Measurements from ENCODE around the gene NT5DC2.

Gene NT5DC2

DNA sequence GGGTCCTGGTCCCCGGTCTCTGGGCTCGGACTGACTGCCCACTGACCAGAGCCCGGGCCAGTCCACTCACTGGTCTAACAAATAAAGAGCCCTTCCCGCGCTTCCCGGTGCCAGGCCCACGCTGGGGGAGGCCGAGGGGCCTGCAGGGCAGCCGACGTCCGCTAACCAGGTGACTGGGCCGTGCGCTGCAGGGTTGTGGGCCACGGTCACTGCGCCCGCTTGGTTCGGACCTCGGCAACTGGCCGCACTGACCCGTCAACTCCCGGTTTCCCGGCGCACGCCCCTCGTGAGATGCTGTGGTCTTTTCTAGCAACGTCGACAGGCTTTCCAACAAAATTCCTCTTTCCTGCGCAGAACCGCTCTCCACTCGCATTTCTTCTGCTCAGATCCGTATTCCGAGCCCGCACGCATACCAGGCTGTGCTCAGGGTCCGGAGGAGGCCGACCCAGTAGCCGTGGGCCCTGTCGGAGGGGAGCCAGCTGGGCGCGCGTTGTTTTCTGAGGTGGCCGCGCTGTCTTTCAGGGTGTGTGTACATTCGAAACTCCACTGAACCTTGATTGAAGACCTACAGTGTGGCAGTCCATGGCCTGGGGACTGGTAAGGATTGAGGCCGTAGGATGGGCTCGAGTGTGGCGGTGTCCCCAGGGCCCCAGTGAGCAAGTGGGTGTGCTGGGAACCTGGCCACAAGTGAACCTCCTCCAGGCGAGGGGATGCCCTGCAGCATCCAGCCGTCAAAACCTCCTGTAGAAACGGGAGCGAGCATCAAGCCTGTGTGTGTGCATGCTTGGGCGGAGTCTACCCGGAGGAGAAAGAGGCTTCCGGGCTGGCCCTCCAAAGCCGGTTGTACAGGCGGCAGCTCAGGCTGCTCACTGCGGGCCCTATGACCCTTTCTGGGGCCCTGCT is 875 bp upstream of the NT5DC2 start:
- Histone ChIP-seq H3K4me3 (ENCODE audit: low read depth in 1 of 2, low read length in 2 of 2) (no peak overlapping the region), H2AFZ (ENCODE audit: low read depth, low read length) (0 out of 2 replicates have a peak overlapping the region, but pooled peaks have one; percentile 30), H4K20me1 (ENCODE audit: insufficient read depth, low read length) (peaks cover 7% of the 10 kb centered on the region; the same call in 1 of the 2 replicates), H3K36me3 (ENCODE audit: insufficient read depth, low read length) (peaks cover 3% of the 10 kb centered on the region; the same call in 1 of the 2 replicates), H3K9me3 (ENCODE audit: insufficient read depth, low read length, severe bottlenecking) (no peaks in the 10 kb centered on the region), H3K27ac (ENCODE audit: low read length) (no peak overlapping the region), H3K79me2 (ENCODE audit: insufficient read depth, low read length) (peaks cover 28% of the 10 kb centered on the region), H3K27me3 (ENCODE audit: insufficient read depth, low read length, poor library complexity) (no peaks in the 10 kb centered on the region), H3K9ac (ENCODE audit: low read depth, low read length) (no peak overlapping the region), H3K4me1 (ENCODE audit: insufficient read depth, low read length) (peaks cover 35% of the 10 kb centered on the region), H3K4me2 (ENCODE audit: insufficient read depth, low read length) (no peak overlapping the region)
- no peak for ATAC-seq (ENCODE audit: insufficient read depth, low read depth)
- DNase-seq: no peak
- TF ChIP-seq, protein P1, sequence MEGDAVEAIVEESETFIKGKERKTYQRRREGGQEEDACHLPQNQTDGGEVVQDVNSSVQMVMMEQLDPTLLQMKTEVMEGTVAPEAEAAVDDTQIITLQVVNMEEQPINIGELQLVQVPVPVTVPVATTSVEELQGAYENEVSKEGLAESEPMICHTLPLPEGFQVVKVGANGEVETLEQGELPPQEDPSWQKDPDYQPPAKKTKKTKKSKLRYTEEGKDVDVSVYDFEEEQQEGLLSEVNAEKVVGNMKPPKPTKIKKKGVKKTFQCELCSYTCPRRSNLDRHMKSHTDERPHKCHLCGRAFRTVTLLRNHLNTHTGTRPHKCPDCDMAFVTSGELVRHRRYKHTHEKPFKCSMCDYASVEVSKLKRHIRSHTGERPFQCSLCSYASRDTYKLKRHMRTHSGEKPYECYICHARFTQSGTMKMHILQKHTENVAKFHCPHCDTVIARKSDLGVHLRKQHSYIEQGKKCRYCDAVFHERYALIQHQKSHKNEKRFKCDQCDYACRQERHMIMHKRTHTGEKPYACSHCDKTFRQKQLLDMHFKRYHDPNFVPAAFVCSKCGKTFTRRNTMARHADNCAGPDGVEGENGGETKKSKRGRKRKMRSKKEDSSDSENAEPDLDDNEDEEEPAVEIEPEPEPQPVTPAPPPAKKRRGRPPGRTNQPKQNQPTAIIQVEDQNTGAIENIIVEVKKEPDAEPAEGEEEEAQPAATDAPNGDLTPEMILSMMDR (IDR thresholded peaks at IDR 0.05; ENCODE audit: borderline replicate concordance, extremely low read depth, low read length, poor library complexity, severe bottlenecking): no peak
- no peak for TF ChIP-seq EZH2 (IDR thresholded peaks at IDR 0.05; ENCODE audit: borderline replicate concordance, low read depth, low read length, severe bottlenecking)

DNA sequence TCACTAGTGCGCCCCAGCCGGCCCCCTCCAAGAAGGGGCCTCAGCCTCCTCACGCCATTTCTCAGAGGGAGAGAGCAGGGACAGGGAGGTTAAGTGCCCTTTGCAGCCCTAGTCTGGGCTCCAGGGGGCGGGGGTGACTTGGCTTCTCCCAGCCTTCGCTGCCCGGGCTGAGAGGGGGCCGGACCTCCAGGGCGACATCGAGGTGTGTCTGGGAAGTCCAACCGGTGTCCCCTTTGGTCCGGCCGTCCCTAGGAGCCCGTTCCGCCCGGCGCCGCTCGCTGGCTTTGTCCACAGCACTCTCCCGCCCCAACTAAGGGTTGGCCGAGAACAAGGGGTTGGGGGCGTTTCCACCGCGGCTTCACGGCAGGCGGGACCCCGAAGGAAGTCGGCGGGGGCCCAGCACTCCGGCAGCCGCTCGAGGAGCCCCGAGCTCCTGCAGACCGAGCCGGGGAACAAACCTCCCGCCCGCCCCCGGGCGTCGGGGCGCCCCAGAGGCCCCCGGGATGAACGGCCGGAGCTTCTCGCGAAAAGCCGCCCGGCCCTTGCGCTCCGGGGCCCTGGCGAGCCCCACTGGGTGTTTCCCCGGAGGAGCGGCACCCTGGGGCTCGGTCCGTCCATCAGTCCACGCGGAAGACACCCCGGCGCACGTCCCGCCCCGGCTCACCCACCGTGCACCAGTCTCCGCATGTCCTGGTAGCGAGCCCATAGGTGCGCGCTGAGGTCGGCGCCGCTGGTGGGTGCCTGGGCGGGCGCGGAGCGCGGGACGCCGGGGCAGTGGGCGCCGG is 627 bp downstream of the NT5DC2 start:
- no peak for TF ChIP-seq EZH2 (IDR thresholded peaks at IDR 0.05; ENCODE audit: borderline replicate concordance, low read depth, low read length, severe bottlenecking)
- TF ChIP-seq, protein P1 (IDR thresholded peaks at IDR 0.05; ENCODE audit: borderline replicate concordance, extremely low read depth, low read length, poor library complexity, severe bottlenecking): no peak
- H3K79me2 ChIP-seq (ENCODE audit: insufficient read depth, low read length): peaks cover 15% of the 10 kb centered on the region
- H3K27me3 ChIP-seq (ENCODE audit: insufficient read depth, low read length, poor library complexity): no peaks in the 10 kb centered on the region
- peaks cover 21% of the 10 kb centered on the region for H3K4me1 ChIP-seq (ENCODE audit: insufficient read depth, low read length)
- no peak overlapping the region for H3K9ac ChIP-seq (ENCODE audit: low read depth, low read length)
- no peak overlapping the region for H2AFZ ChIP-seq (ENCODE audit: low read depth, low read length)
- H3K4me3 ChIP-seq (ENCODE audit: low read depth in 1 of 2, low read length in 2 of 2): no peak overlapping the region
- no peak for DNase-seq
- no peaks in the 10 kb centered on the region for H3K9me3 ChIP-seq (ENCODE audit: insufficient read depth, low read length, severe bottlenecking)
- no peak overlapping the region for H3K4me2 ChIP-seq (ENCODE audit: insufficient read depth, low read length)
- no peak for ATAC-seq (ENCODE audit: insufficient read depth, low read depth)
- peaks cover 6% of the 10 kb centered on the region; the same call in 1 of the 2 replicates for H4K20me1 ChIP-seq (ENCODE audit: insufficient read depth, low read length)
- no peaks in the 10 kb centered on the region for H3K36me3 ChIP-seq (ENCODE audit: insufficient read depth, low read length)
- H3K27ac ChIP-seq (ENCODE audit: low read length): no peak overlapping the region

DNA sequence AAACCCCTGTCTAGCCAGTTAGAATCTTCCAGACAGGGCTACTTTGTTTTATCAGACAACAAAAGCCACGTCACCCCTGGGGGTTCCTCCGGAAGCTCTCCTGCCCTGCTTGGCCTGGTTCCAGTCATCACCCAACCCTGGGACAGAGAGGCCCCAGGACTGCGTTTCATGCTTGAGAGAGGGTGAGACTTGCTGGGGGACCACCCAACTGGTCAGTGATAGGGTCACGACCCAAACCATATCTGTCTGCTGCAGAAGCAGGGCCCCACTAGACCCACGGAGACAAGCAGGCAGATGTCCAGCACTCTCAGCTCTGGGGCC is 1.2 kb downstream of the NT5DC2 start:
- TF ChIP-seq, protein P1 (IDR thresholded peaks at IDR 0.05; ENCODE audit: borderline replicate concordance, extremely low read depth, low read length, poor library complexity, severe bottlenecking): no peak
- TF ChIP-seq EZH2 (IDR thresholded peaks at IDR 0.05; ENCODE audit: borderline replicate concordance, low read depth, low read length, severe bottlenecking): no peak
- H3K79me2 ChIP-seq (ENCODE audit: insufficient read depth, low read length): peaks cover 10% of the 10 kb centered on the region
- H2AFZ ChIP-seq (ENCODE audit: low read depth, low read length): no peak overlapping the region
- peaks cover under 1% of the 10 kb centered on the region; the same call in 1 of the 2 replicates for H4K20me1 ChIP-seq (ENCODE audit: insufficient read depth, low read length)
- H3K36me3 ChIP-seq (ENCODE audit: insufficient read depth, low read length): no peaks in the 10 kb centered on the region
- H3K4me2 ChIP-seq (ENCODE audit: insufficient read depth, low read length): no peak overlapping the region
- H3K27ac ChIP-seq (ENCODE audit: low read length): no peak overlapping the region
- no peaks in the 10 kb centered on the region for H3K9me3 ChIP-seq (ENCODE audit: insufficient read depth, low read length, severe bottlenecking)
- peaks cover 16% of the 10 kb centered on the region for H3K4me1 ChIP-seq (ENCODE audit: insufficient read depth, low read length)
- no peak overlapping the region for H3K4me3 ChIP-seq (ENCODE audit: low read depth in 1 of 2, low read length in 2 of 2)
- H3K27me3 ChIP-seq (ENCODE audit: insufficient read depth, low read length, poor library complexity): no peaks in the 10 kb centered on the region
- no peak for DNase-seq
- ATAC-seq (ENCODE audit: insufficient read depth, low read depth): no peak
- H3K9ac ChIP-seq (ENCODE audit: low read depth, low read length): no peak overlapping the region
